PC-9 (cell line): Measurements from ENCODE around the gene NPTX1. TPM values are rescaled to one million over a fixed set of nuclear protein-coding genes. Genes with fewer than 3 reads are reported as not detected.

Source experiments
- BruUV-seq: library from RNA; stranded (reverse); fragments of 400-500 nt; replicated peaks from 2 replicates; lab custom pipeline; 2021; lab: Mats Ljungman, UMichigan
- CTCF ChIA-PET: fragments of 300-600 bp; sonication (Branson Sonifier 250); formaldehyde crosslinking; loops from one replicate; lab custom pipeline; 2022; ENCODE audit warnings: antibody characterized with exemption; lab: Charles Lee
- POLR2A ChIA-PET: fragments of 300-600 bp; sonication (Branson Sonifier 250); formaldehyde crosslinking; loops from one replicate; lab custom pipeline; 2022; ENCODE audit warnings: antibody characterized with exemption; ENCODE audit not compliant: unreplicated experiment; lab: Charles Lee
- DNase-seq, 2 experiments: peaks; one replicate each; pipeline versions ENCODE4 v3.0.0 to v3.0.0-alpha.2; 2015 to 2022; ENCODE audit warnings: mixed read lengths in 1 of 2
- H2AFZ ChIP-seq: fragments of 200-600 bp; sonication (generic); 2 replicates; pipeline ENCODE4 v1.8.1; 2017; ENCODE audit warnings: antibody characterized with exemption
- H3F3A ChIP-seq: fragments of 200-600 bp; sonication (generic); 2 replicates; pipeline ENCODE4 v1.8.1; 2017; ENCODE audit warnings: antibody characterized with exemption, mild to moderate bottlenecking, low read depth; ENCODE audit not compliant: insufficient read depth
- H3K27ac ChIP-seq: fragments of 200-600 bp; sonication (generic); 2 replicates; pipeline ENCODE4 v1.6.1; 2016; ENCODE audit warnings: mixed run types
- H3K27me3 ChIP-seq: fragments of 200-600 bp; sonication (generic); 2 replicates; pipeline ENCODE4 v1.6.1; 2016; ENCODE audit warnings: low read depth, mixed run types; ENCODE audit not compliant: insufficient read depth
- H3K36me3 ChIP-seq: fragments of 200-600 bp; sonication (generic); 2 replicates; pipeline ENCODE4 v1.6.1; 2016; ENCODE audit warnings: low read depth, mixed run types
- H3K4me1 ChIP-seq: fragments of 200-600 bp; sonication (generic); replicated peaks from 2 replicates; pipeline ENCODE4 v1.6.1; 2016; ENCODE audit warnings: mixed run types; ENCODE audit not compliant: insufficient read depth
- H3K4me2 ChIP-seq: fragments of 200-600 bp; sonication (generic); 2 replicates; pipeline ENCODE4 v1.6.1; 2017; ENCODE audit warnings: mixed run types
- H3K4me3 ChIP-seq: fragments of 200-600 bp; sonication (generic); 2 replicates; pipeline ENCODE4 v1.6.1; 2016; ENCODE audit warnings: mixed run types
- H3K79me2 ChIP-seq: fragments of 200-600 bp; sonication (generic); 2 replicates; pipeline ENCODE4 v1.6.1; 2017; ENCODE audit warnings: low read depth, mixed run types
- H3K9me2 ChIP-seq: fragments of 200-600 bp; sonication (generic); 2 replicates; pipeline ENCODE4 v1.8.1; 2017; ENCODE audit warnings: mild to moderate bottlenecking; ENCODE audit not compliant: insufficient read depth
- H3K9me3 ChIP-seq: fragments of 200-600 bp; sonication (generic); 2 replicates; pipeline ENCODE4 v1.8.1; 2016; ENCODE audit warnings: low read depth; ENCODE audit not compliant: insufficient read depth
- H4K20me1 ChIP-seq: fragments of 200-600 bp; sonication (generic); 2 replicates; pipeline ENCODE4 v1.8.1; 2017; ENCODE audit not compliant: insufficient read depth
- CTCF ChIP-seq: fragments of 200-600 bp; sonication (generic); conservative IDR thresholded peaks from 2 replicates; pipeline ENCODE4 v1.6.1; 2017; ENCODE audit warnings: mixed run types, antibody characterized with exemption, mild to moderate bottlenecking, moderate library complexity
- EZH2 ChIP-seq: fragments of 200-600 bp; sonication (generic); IDR thresholded peaks from 2 replicates; pipeline ENCODE4 v1.8.0; 2017; ENCODE audit warnings: antibody characterized with exemption, low read depth
- intact Hi-C: fragments of 100-400 bp; cut with micrococcal nuclease; formaldehyde crosslinking; loops from one replicate; pipeline ENCODE4 v1.10.0; 2022; ENCODE audit not compliant: unreplicated experiment
- total RNA-seq: library from RNA; stranded (reverse); gene quantifications from 2 replicates; pipeline ENCODE4 v1.2.3, GENCODE V29; 2021

Gene NPTX1
- total RNA-seq, 1 experiment from 2014 or later, result 6.9 TPM

DNA sequence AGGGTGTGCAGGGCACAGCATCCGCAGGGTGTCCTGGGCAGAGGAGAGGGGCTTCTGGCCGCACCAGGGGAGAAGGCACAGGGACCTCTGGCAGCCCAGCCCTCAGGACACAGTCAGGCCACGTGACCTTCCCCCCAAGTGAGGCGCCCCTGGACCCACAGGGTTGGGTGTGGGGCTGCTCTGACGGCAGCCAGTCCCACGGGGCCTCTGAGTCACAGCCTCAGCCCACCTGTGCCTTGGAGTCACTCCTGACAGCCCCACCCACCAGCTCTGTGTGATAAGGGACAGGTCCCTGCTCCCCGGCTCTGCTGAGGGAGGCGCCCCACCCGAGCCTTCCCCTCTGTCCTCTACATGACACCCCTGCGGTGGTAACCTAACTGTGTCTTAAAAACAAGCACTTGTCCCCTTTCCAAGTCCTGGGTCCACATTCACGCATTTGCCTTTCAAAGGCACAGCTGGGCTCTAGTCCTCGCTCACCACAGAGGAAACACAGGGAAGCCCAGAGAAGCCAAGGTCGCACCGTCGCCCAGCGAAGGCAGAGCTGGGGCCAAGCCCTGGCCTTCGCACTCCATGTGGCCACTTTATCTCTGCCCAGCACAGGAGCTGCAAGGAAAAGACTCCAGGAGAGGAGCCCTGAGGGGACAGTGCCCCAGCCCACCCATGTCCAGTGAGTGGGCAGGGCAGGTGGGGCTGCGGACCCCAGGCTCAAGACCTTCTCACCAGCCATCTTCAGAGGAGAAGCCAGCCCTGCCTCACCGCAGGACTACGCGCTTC, 5.1 kb upstream of the NPTX1 start:
- POLR2A ChIA-PET, result no interaction called here
- intact Hi-C loops, result loop anchor here (5.0 kb wide), 1 partner anchor 66 kb away; no protein-coding TSS in a partner anchor
- H3K9me2 ChIP-seq, result no peaks in the 10 kb centered on the region
- no TSS peak for BruUV-seq
- no peaks in the 10 kb centered on the region for H3K36me3 ChIP-seq
- CTCF ChIA-PET, result no interaction called here
- H3F3A ChIP-seq, result no peaks in the 10 kb centered on the region
- H3K27ac ChIP-seq, result no peak overlapping the region
- peak overlapping the region; percentile 38 for H3K4me2 ChIP-seq
- no peak overlapping the region for H2AFZ ChIP-seq
- H3K4me1 ChIP-seq, result peaks cover 24% of the 10 kb centered on the region
- no peaks in the 10 kb centered on the region for H4K20me1 ChIP-seq
- TF ChIP-seq CTCF (no peak), EZH2 (no peak)
- peak in 1 of 2 experiments; percentile 45 for DNase-seq
- H3K9me3 ChIP-seq, result no peaks in the 10 kb centered on the region
- no peaks in the 10 kb centered on the region for H3K79me2 ChIP-seq
- peaks cover 12% of the 10 kb centered on the region; the same call in 1 of the 2 replicates for H3K27me3 ChIP-seq
- H3K4me3 ChIP-seq, result no peak overlapping the region

DNA sequence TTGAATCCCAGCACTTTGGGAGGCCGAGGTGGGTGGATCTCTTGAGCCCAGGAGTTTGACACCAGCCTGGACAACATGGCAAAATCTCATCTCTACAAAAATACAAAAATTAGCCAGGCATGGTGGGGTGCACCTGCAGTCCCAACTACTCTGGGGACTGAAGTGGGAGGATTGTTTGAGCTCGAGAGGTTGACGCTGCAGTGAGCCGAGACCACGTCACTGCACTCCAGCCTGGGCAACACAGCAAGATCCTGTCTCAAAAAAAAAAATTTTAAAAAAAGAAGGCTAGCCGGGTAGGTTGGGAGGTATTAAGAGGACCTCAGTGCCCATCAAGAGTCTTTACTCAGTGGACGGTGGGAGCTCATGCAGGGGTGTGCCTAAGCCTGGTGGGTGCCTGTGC, 3.8 kb upstream of the NPTX1 start:
- Histone ChIP-seq H3K4me3 (no peak overlapping the region), H3K27me3 (peaks cover 21% of the 10 kb centered on the region), H3K79me2 (no peaks in the 10 kb centered on the region), H3K9me3 (no peaks in the 10 kb centered on the region), H3K9me2 (no peaks in the 10 kb centered on the region), H3F3A (no peaks in the 10 kb centered on the region), H3K4me1 (peaks cover 27% of the 10 kb centered on the region), H3K4me2 (no peak overlapping the region), H3K36me3 (no peaks in the 10 kb centered on the region), H3K27ac (no peak overlapping the region), H4K20me1 (no peaks in the 10 kb centered on the region), H2AFZ (no peak overlapping the region)
- BruUV-seq, result no TSS peak
- DNase-seq, result no peak
- no peak for TF ChIP-seq EZH2
- TF ChIP-seq CTCF, result no peak
- POLR2A ChIA-PET, result no interaction called here
- CTCF ChIA-PET, result no interaction called here
- intact Hi-C loops, result loop anchor here (5.0 kb wide), 1 partner anchor 67 kb away; no protein-coding TSS in a partner anchor

DNA sequence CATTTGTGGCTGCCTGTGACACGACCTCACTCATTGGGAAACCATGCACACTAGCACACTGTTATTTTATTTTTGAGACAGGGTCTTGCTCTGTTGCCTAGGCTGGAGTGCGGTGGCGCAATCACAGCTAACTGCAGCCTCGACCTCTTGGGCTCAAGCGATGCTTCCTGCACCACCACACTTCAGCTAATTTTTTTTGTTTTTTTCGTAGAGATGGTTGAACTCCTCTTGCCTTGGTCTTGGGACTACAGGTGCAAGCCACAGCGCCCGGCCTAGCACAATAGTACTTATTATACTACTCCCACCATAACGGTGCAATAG, 2.8 kb upstream of the NPTX1 start:
- BruUV-seq, result no TSS peak
- POLR2A ChIA-PET, result no interaction called here

More for the DNA sequence above, 2.8 kb upstream of the NPTX1 start:
- Histone ChIP-seq H2AFZ (no peak overlapping the region), H3F3A (no peaks in the 10 kb centered on the region), H3K9me2 (no peaks in the 10 kb centered on the region), H3K27me3 (peaks cover 25% of the 10 kb centered on the region), H3K9me3 (no peaks in the 10 kb centered on the region), H3K4me2 (no peak overlapping the region), H3K4me1 (peaks cover 34% of the 10 kb centered on the region), H3K36me3 (no peaks in the 10 kb centered on the region), H3K27ac (no peak overlapping the region), H3K79me2 (no peaks in the 10 kb centered on the region), H4K20me1 (no peaks in the 10 kb centered on the region), H3K4me3 (no peak overlapping the region)
- CTCF ChIA-PET, result interaction anchor here (0.7 kb wide), 1 partner anchor 11 kb away, joined by 5 read pairs; no protein-coding TSS in a partner anchor
- no peak for DNase-seq
- TF ChIP-seq CTCF (no peak), EZH2 (no peak)
- intact Hi-C loops, result no loop called here
